GM18868 (cell line): ENCODE results near the gene TDRD12.
"Not testable (repeated sequence)": the region's sequence is repeated elsewhere in the genome, so short reads cannot be mapped to it uniquely, and the experiment has no call there.

Experiments used
- ATAC-seq: cut with Tn5 transposase; IDR thresholded peaks from one replicate; pipeline ENCODE4 v1.9.1; 2021; ENCODE audit warnings: mild to moderate bottlenecking, moderate library complexity; ENCODE audit not compliant: unreplicated experiment

The TDRD12 gene

GRCh38 chr19:32693151-32694108, 26.1 kb upstream of the TDRD12 start:
- ATAC-seq: not testable (repeated sequence)

- ATAC-seq: not testable (repeated sequence)
Observed at GRCh38 chr19:32694316-32694715, 25.3 kb upstream of the TDRD12 start.

- not testable (repeated sequence) for ATAC-seq
Observed at GRCh38 chr19:32694851-32695250, 24.7 kb upstream of the TDRD12 start.

- not testable (repeated sequence) for ATAC-seq
Observed at GRCh38 chr19:32695506-32695905, 24.1 kb upstream of the TDRD12 start.

- ATAC-seq: not testable (repeated sequence)
Observed at GRCh38 chr19:32696771-32697170, 22.8 kb upstream of the TDRD12 start.

- ATAC-seq: not testable (repeated sequence)
Observed at GRCh38 chr19:32700129-32700528, 19.4 kb upstream of the TDRD12 start.

- no peak for ATAC-seq
Observed at GRCh38 chr19:32702010-32702409, 17.6 kb upstream of the TDRD12 start.

GRCh38 chr19:32704006-32704405, 15.6 kb upstream of the TDRD12 start:
- not testable (repeated sequence) for ATAC-seq

- no peak for ATAC-seq
Observed at GRCh38 chr19:32708457-32708856, 11.1 kb upstream of the TDRD12 start.

GRCh38 chr19:32709032-32709431, 10.5 kb upstream of the TDRD12 start:
- ATAC-seq: no peak

GRCh38 chr19:32711747-32712146, 7.8 kb upstream of the TDRD12 start:
- ATAC-seq: no peak

- not testable (repeated sequence) for ATAC-seq
Observed at GRCh38 chr19:32716203-32716602, 3.4 kb upstream of the TDRD12 start.

GRCh38 chr19:32717496-32717895, 2.1 kb upstream of the TDRD12 start:
- no peak for ATAC-seq

- no peak for ATAC-seq
Observed at GRCh38 chr19:32718286-32718685, 1.3 kb upstream of the TDRD12 start.

- ATAC-seq: no peak
Observed at GRCh38 chr19:32720216-32720935, 809 bp downstream of the TDRD12 start.

- ATAC-seq: no peak
Observed at GRCh38 chr19:32720936-32721250, 1.3 kb downstream of the TDRD12 start.

GRCh38 chr19:32735936-32736335, 16.4 kb downstream of the TDRD12 start:
- ATAC-seq: no peak

GRCh38 chr19:32743021-32743420, 23.5 kb downstream of the TDRD12 start:
- no peak for ATAC-seq

- ATAC-seq: no peak
Observed at GRCh38 chr19:32743447-32743846, 23.9 kb downstream of the TDRD12 start.

GRCh38 chr19:32744555-32745325, 25.2 kb downstream of the TDRD12 start:
- ATAC-seq: no peak

- ATAC-seq: not testable (repeated sequence)
Observed at GRCh38 chr19:32745594-32746251, 26.2 kb downstream of the TDRD12 start.
